Erythroblast (primary cell): ENCODE data around the gene USH1C.

ENCODE experiments used
- GATA1 ChIP-seq: IDR thresholded peaks from 2 replicates; pipeline ENCODE4 v1.6.1; 2011; ENCODE audit warnings: low read depth, mild to moderate bottlenecking, control low read depth, low read length, moderate library complexity
- POLR2A ChIP-seq: IDR thresholded peaks from 2 replicates; pipeline ENCODE4 v1.6.1; 2011; ENCODE audit warnings: mild to moderate bottlenecking, low read length

DNA sequence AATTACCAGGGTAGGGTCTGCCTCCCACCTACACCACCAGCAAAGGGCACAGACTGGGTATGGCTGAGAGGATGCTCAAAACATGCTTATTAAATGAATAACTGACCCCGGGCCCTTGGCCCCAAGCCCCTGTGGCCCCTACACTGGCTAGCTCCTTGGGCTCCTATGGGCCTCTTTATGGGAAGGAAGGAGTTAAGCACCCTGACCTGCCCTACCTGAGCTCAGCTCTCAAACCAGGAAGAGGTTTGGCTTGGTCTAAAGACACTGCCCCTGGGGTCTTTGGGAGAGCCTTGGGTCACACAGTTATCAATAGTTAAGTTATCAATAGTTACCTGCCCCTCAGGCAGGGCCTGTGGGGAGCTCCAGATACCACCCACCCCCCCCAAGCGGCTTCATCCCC lies 1.2 kb downstream of the USH1C start:
- TF ChIP-seq POLR2A (no peak), GATA1 (no peak)
